ENCODE results near the gene SLC4A5. TPM values are rescaled to one million over a fixed set of nuclear protein-coding genes. Genes with fewer than 3 reads are reported as not detected.
"Not testable (repeated sequence)": the region's sequence is repeated elsewhere in the genome, so short reads cannot be mapped to it uniquely, and the experiment has no call there.

The SLC4A5 gene
- total and polyA plus RNA-seq, 7 donors = under 0.01 to 12.2 (median 1.8) TPM

DNA sequence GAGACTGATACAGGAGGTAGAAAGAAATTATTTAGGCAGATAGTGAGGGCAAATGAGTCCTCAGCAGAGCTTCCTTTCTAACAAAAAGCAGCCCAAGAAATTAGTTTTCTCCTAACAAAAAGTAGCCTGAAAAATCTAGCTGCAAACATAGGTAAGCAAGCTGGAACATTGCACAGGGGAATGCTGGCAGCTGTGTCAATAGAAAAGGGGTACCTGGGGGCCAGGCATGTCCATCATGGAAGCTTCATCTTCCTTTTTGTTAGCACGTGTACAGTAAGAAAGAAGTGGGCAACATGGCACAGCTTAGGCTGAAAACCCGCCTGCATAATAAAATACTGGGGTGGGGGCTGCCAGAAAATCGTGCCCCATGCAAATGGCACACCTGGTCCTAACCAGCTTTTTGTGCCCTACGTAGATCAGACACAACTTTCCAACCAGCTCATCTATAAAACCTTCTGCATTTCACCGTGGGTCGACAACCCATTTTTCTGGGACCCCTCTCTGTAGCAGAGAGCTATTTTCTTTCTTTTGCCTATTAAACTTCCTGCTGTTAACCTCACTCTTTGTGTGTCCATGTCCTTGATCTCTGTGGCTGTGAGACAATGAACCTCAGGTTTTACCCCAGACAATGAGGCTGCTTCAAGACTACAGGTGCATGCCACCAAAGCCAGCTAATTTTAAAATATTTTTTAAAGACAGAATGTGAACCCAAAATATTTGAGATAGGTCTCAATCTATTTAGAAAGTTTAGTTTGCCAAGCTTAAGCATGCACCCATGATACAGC is 151.4 kb downstream of the SLC4A5 start:
- 79 to 81% methylated on average over 6 of the region's 6 CpGs for WGBS, 2 donors
- intact Hi-C loops (cut with DNase I) = no loop called here
- H3K36me3 ChIP-seq = no peaks in the 10 kb centered on the region
- H3K27ac ChIP-seq = no peak overlapping the region
- TF ChIP-seq EP300 (IDR thresholded peaks at IDR 0.05) (no peak), POLR2A (IDR thresholded peaks at IDR 0.05) (no peak), POLR2AphosphoS5 (IDR thresholded peaks at IDR 0.05) (no peak)
- TF ChIP-seq, protein P1, sequence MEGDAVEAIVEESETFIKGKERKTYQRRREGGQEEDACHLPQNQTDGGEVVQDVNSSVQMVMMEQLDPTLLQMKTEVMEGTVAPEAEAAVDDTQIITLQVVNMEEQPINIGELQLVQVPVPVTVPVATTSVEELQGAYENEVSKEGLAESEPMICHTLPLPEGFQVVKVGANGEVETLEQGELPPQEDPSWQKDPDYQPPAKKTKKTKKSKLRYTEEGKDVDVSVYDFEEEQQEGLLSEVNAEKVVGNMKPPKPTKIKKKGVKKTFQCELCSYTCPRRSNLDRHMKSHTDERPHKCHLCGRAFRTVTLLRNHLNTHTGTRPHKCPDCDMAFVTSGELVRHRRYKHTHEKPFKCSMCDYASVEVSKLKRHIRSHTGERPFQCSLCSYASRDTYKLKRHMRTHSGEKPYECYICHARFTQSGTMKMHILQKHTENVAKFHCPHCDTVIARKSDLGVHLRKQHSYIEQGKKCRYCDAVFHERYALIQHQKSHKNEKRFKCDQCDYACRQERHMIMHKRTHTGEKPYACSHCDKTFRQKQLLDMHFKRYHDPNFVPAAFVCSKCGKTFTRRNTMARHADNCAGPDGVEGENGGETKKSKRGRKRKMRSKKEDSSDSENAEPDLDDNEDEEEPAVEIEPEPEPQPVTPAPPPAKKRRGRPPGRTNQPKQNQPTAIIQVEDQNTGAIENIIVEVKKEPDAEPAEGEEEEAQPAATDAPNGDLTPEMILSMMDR (IDR thresholded peaks at IDR 0.05) = no peak
- no peaks in the 10 kb centered on the region for H3K27me3 ChIP-seq
- H3K4me3 ChIP-seq = no peak overlapping the region
- H3K4me1 ChIP-seq = no peaks in the 10 kb centered on the region
- H3K9me3 ChIP-seq = no peaks in the 10 kb centered on the region
- no peak for DNase-seq

DNA sequence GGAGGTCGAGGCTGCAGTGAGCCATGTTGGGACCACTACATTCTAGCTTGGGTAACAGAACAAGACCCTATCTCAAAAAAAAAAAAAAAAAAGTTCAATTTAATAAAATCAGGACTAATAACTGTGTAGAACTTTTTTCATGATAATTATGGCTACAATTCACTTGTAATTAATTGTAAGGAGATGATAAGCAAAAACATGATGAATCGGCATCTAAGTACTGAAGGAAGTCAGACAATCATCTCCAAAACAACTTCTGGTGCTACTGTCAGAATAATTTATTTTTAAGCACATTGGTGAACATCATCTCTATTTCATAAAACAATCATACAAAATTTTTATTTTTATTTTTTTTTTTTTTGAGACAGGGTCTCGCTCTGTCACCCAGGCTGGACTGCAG is 154.5 kb downstream of the SLC4A5 start:
- H3K27ac ChIP-seq = no peak overlapping the region
- no peak for DNase-seq

DNA sequence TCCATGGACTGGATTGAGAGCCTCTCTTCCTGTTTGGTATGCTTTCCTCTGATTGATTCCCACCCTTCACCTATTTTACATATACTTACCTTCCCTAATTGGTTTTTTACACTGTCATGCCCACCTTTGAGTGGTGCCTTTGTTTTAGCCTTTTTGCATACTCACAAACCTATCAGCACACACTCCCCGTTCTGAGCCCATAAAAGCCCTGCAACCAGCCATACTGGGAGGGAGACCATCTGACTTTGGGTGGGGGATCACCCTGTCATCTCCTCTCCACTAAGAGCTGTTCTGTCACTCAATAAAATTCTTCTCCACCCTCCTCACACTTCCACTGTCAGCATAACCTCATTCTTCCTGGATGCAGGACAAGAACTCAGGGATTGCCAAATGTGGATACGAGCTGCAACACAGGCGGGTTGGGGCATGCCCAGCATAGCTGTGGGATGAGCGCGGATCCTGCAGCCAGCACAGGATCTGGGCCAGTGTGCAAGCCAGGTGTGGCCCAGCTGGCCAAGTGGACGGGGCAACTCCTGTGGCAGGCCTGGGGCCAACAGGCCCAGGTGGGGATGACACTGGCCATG is 155.1 kb downstream of the SLC4A5 start:
- no peak for TF ChIP-seq POLR2AphosphoS5 (IDR thresholded peaks at IDR 0.05)
- no peak for TF ChIP-seq EP300 (IDR thresholded peaks at IDR 0.05)
- TF ChIP-seq, protein P1 (IDR thresholded peaks at IDR 0.05) = no peak
- no peak for TF ChIP-seq POLR2A (IDR thresholded peaks at IDR 0.05)
- no peaks in the 10 kb centered on the region for H3K9me3 ChIP-seq
- no peaks in the 10 kb centered on the region for H3K4me1 ChIP-seq
- H3K27me3 ChIP-seq = no peaks in the 10 kb centered on the region
- 90 to 91% methylated on average over 6 of the region's 6 CpGs for WGBS, 2 donors
- no peak overlapping the region for H3K27ac ChIP-seq
- H3K36me3 ChIP-seq = no peaks in the 10 kb centered on the region
- intact Hi-C loops (cut with DNase I) = no loop called here
- no peak overlapping the region for H3K4me3 ChIP-seq
- no peak for DNase-seq

More for the DNA sequence above, 154.5 kb downstream of the SLC4A5 start:
- no peak for TF ChIP-seq POLR2AphosphoS5 (IDR thresholded peaks at IDR 0.05)
- TF ChIP-seq, protein P1 (IDR thresholded peaks at IDR 0.05) = no peak
- TF ChIP-seq POLR2A (IDR thresholded peaks at IDR 0.05) = no peak
- TF ChIP-seq EP300 (IDR thresholded peaks at IDR 0.05) = no peak
- no peaks in the 10 kb centered on the region for H3K36me3 ChIP-seq
- WGBS, 2 donors = 97% methylated on average over 3 of the region's 3 CpGs
- no peak overlapping the region for H3K4me3 ChIP-seq
- H3K9me3 ChIP-seq = no peaks in the 10 kb centered on the region
- no peaks in the 10 kb centered on the region for H3K4me1 ChIP-seq
- no peaks in the 10 kb centered on the region for H3K27me3 ChIP-seq
- intact Hi-C loops (cut with DNase I) = no loop called here

DNA sequence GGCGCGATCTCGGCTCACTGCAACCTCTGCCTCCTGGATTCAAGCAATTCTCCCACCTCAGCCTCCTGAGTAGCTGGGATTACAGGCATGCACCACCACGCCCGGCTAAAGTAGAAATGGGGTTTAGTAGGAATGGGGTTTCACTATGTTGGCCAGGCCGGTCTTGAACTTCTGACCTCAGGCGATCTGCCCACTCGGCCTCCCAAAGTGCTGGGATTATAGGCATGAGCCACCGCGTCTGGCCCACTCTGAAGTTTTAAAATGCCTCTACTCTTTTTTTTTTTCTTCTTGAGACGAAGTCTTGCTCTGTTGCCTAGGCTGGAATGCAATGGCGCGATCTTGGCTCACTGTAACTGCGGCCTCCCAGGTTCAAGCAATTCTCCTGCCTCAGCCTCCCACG is 156.5 kb downstream of the SLC4A5 start:
- intact Hi-C loops (cut with DNase I); H3K4me1 ChIP-seq: not testable (repeated sequence)

DNA sequence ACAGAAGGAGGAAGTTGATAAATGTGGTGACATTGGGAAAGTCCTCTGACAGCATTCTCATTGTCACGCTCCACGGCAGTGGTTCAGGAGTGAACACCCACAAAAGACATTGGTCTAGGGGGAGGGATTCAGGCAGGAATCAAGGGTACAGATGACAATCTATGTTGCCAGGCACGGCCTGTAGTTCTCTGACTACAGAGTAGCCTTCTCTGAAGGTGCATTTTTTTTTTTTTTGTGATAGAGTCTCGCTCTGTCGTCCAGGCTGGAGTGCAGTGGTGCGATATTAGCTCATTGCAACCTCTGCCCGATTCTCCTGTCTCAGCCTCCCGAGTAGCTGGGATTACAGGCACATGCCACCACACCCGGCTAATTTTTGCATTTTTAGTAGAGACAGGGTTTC is 157.2 kb downstream of the SLC4A5 start:
- Histone ChIP-seq H3K4me3 (no peak overlapping the region), H3K4me1 (no peaks in the 10 kb centered on the region), H3K9me3 (no peaks in the 10 kb centered on the region), H3K27me3 (no peaks in the 10 kb centered on the region), H3K36me3 (no peaks in the 10 kb centered on the region), H3K27ac (peak overlapping the region in 1 of 4 donors; percentile 41)
- WGBS, 2 donors = 70 to 82% methylated on average over 9 of the region's 9 CpGs
- TF ChIP-seq, protein P1 (IDR thresholded peaks at IDR 0.05) = no peak
- TF ChIP-seq POLR2AphosphoS5 (IDR thresholded peaks at IDR 0.05) (no peak), EP300 (IDR thresholded peaks at IDR 0.05) (no peak), POLR2A (IDR thresholded peaks at IDR 0.05) (no peak)
- intact Hi-C loops (cut with DNase I) = no loop called here
- DNase-seq = peak; percentile 68

More for the DNA sequence above, 156.5 kb downstream of the SLC4A5 start:
- not testable (repeated sequence) for H3K36me3 ChIP-seq, H3K4me3 ChIP-seq, H3K27ac ChIP-seq, H3K27me3 ChIP-seq, DNase-seq, H3K9me3 ChIP-seq
- WGBS, 2 donors = 94 to 96% methylated on average over 15 of the region's 15 CpGs
